Measurements from ENCODE around the gene MYO1D. TPM values are rescaled to one million over a fixed set of nuclear protein-coding genes. Genes with fewer than 3 reads are reported as not detected.

Gene MYO1D
- total and polyA plus RNA-seq, 12 donors, result 13.6 to 103 (median 59.8) TPM

- H3K9me3 ChIP-seq (replicated peaks in 1 of 3), result no peaks in the 10 kb centered on the region
- no peak overlapping the region for H3K4me3 ChIP-seq
- WGBS, 4 donors, result 95 to 97% (median 96%) methylated on average over 14 of the region's 14 CpGs
- intact Hi-C loops (cut with DNase I), result no loop called here
- peaks cover 5 to 6% of the 10 kb centered on the region in 2 donors for H3K4me1 ChIP-seq (replicated peaks in 1 of 2)
- H3K36me3 ChIP-seq (replicated peaks in 1 of 2), result no peaks in the 10 kb centered on the region
- H3K27ac ChIP-seq, result no peak overlapping the region
- DNase-seq, result no peak
- TF ChIP-seq, protein P1, sequence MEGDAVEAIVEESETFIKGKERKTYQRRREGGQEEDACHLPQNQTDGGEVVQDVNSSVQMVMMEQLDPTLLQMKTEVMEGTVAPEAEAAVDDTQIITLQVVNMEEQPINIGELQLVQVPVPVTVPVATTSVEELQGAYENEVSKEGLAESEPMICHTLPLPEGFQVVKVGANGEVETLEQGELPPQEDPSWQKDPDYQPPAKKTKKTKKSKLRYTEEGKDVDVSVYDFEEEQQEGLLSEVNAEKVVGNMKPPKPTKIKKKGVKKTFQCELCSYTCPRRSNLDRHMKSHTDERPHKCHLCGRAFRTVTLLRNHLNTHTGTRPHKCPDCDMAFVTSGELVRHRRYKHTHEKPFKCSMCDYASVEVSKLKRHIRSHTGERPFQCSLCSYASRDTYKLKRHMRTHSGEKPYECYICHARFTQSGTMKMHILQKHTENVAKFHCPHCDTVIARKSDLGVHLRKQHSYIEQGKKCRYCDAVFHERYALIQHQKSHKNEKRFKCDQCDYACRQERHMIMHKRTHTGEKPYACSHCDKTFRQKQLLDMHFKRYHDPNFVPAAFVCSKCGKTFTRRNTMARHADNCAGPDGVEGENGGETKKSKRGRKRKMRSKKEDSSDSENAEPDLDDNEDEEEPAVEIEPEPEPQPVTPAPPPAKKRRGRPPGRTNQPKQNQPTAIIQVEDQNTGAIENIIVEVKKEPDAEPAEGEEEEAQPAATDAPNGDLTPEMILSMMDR (IDR thresholded peaks at IDR 0.05), result no peak
- TF ChIP-seq POLR2A (IDR thresholded peaks at IDR 0.05), result no peak
- H3K27me3 ChIP-seq, result no peaks in the 10 kb centered on the region
Observed at GRCh38 chr17:32777436-32777835, 99.5 kb downstream of the MYO1D start.

DNA sequence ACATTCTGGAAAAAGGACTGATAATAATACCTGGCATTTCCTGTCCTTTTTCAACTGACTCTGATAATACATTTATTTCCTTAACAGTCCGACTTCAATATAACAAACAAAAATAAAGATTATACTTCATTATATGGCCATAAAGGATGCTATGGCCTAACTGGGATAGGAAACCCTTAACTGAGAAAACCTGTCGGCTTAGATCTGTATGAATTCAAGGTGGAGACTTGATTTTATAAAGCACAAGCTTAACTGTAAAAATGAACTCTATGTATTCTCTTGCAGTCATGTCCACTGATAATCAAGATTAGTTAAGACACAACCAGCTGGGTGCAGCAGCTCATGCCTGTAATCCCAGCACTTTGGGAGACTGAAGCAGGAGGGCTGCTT lies 102.2 kb downstream of the MYO1D start:
- Histone ChIP-seq H3K4me1 (replicated peaks in 1 of 2) (peaks cover 3 to 18% of the 10 kb centered on the region in 2 donors), H3K4me3 (no peak overlapping the region), H3K27ac (no peak overlapping the region), H3K36me3 (replicated peaks in 1 of 2) (no peaks in the 10 kb centered on the region), H3K9me3 (replicated peaks in 1 of 3) (no peaks in the 10 kb centered on the region), H3K27me3 (no peaks in the 10 kb centered on the region)
- intact Hi-C loops (cut with DNase I), result no loop called here
- whole genome bisulfite sequencing, 4 donors, result 87 to 90% (median 89%) methylated on average over 2 of the region's 2 CpGs
- no peak for DNase-seq
- TF ChIP-seq, protein P1 (IDR thresholded peaks at IDR 0.05), result no peak
- TF ChIP-seq POLR2A (IDR thresholded peaks at IDR 0.05), result no peak

- Histone ChIP-seq H3K4me1 (replicated peaks in 1 of 2) (peaks cover 0 to 14% of the 10 kb centered on the region in 2 donors), H3K36me3 (replicated peaks in 1 of 2) (no peaks in the 10 kb centered on the region), H3K9me3 (replicated peaks in 1 of 3) (no peaks in the 10 kb centered on the region), H3K27me3 (no peaks in the 10 kb centered on the region), H3K4me3 (no peak overlapping the region), H3K27ac (no peak overlapping the region)
- intact Hi-C loops (cut with DNase I), result no loop called here
- TF ChIP-seq, protein P1 (IDR thresholded peaks at IDR 0.05), result no peak
- TF ChIP-seq POLR2A (IDR thresholded peaks at IDR 0.05), result no peak
- DNase-seq, result no peak
- 90 to 92% (median 90%) methylated on average over 6 of the region's 6 CpGs for WGBS, 4 donors
Observed at GRCh38 chr17:32773856-32774694, 102.8 kb downstream of the MYO1D start.

DNA sequence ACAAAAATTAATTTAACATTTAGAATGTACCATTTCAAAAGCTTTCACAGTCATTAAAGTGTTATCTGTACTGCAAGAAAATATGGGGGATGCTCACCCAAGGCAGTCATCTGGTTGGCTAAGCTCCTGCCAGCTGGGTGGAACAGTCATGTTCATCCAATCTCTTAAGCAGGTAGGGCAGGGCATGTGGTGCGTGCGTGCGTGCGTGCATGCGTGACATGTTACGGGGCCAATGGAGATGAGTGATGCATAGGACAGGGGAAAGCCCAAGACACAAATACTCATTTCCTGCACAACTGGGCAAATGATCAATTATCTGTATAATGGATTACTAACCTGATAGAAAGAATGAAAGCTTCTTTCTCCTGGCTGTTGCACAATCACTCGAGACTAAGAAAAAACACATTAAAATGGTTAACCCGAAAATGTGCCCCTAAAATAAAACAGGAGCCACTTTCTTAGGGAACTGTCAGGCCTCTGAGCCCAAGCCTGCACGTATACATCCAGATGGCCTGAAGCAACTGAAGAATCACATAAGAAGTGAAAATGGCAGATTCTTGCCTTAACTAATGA lies 104.4 kb downstream of the MYO1D start:
- intact Hi-C loops (cut with DNase I), result no loop called here
- TF ChIP-seq, protein P1 (IDR thresholded peaks at IDR 0.05), result no peak
- TF ChIP-seq POLR2A (IDR thresholded peaks at IDR 0.05), result no peak
- no peak for DNase-seq
- H3K4me1 ChIP-seq (replicated peaks in 1 of 2), result peaks cover 0 to 14% of the 10 kb centered on the region in 2 donors
- H3K27me3 ChIP-seq, result no peaks in the 10 kb centered on the region
- no peaks in the 10 kb centered on the region for H3K9me3 ChIP-seq (replicated peaks in 1 of 3)
- H3K36me3 ChIP-seq (replicated peaks in 1 of 2), result no peaks in the 10 kb centered on the region
- 90 to 93% (median 91%) methylated on average over 9 of the region's 9 CpGs for WGBS, 4 donors
- H3K4me3 ChIP-seq, result no peak overlapping the region
- no peak overlapping the region for H3K27ac ChIP-seq

Data from adrenal gland (tissue), 12 donors.